Fibroblast of lung (primary cell): ENCODE results near the gene PAX3.

ENCODE experiments used
- CTCF ChIP-seq, 2 donors: IDR thresholded peaks in 1 of 2; conservative IDR thresholded peaks in 1 of 2; 1 replicate in 1 of 2; 2 replicates in 1 of 2; pipeline ENCODE4 v1.5.1; 2011 to 2012; ENCODE audit warnings: low read length in 2 of 2, control low read depth in 1 of 2, inconsistent platforms in 1 of 2, low read depth in 1 of 2, mild to moderate bottlenecking in 1 of 2
- EZH2 ChIP-seq: IDR thresholded peaks from 2 replicates; pipeline ENCODE4 v1.5.1; 2012; ENCODE audit warnings: low read length, control low read depth, mild to moderate bottlenecking; ENCODE audit errors: missing control alignments

GRCh38 chr2:222196159-222196558 lies 102.6 kb downstream of the PAX3 start:
- no peak for TF ChIP-seq CTCF (conservative IDR thresholded peaks at IDR 0.05 in 1 of 2, IDR thresholded peaks at IDR 0.05 in 1 of 2; ENCODE audit: low read depth in 1 of 2, low read length in 2 of 2)
- no peak for TF ChIP-seq EZH2
